ELR (cell line): ENCODE measurements around the gene GALNT8.
"Not testable (repeated sequence)": the region's sequence is repeated elsewhere in the genome, so short reads cannot be mapped to it uniquely, and the experiment has no call there.

Source experiments
- DNase-seq: peaks from one replicate; pipeline ENCODE4 v3.0.0-alpha.2; 2015; ENCODE audit warnings: low read depth

The GALNT8 gene

GRCh38 chr12:4743046-4743445 lies 22.8 kb downstream of the GALNT8 start:
- DNase-seq, result peak; percentile 2

- no peak for DNase-seq
Measured at GRCh38 chr12:4744709-4745108, 24.5 kb downstream of the GALNT8 start.

GRCh38 chr12:4745249-4745648 lies 25.0 kb downstream of the GALNT8 start:
- DNase-seq, result no peak

- not testable (repeated sequence) for DNase-seq
Measured at GRCh38 chr12:4751654-4752053, 31.5 kb downstream of the GALNT8 start.

GRCh38 chr12:4762773-4763172 lies 42.6 kb downstream of the GALNT8 start:
- no peak for DNase-seq

GRCh38 chr12:4763549-4763948 lies 43.3 kb downstream of the GALNT8 start:
- DNase-seq, result peak; percentile 2

- no peak for DNase-seq
Measured at GRCh38 chr12:4766445-4766844, 46.2 kb downstream of the GALNT8 start.

GRCh38 chr12:4767186-4767585 lies 47.0 kb downstream of the GALNT8 start:
- DNase-seq, result no peak

GRCh38 chr12:4768341-4768740 lies 48.1 kb downstream of the GALNT8 start:
- DNase-seq, result no peak

GRCh38 chr12:4769073-4769472 lies 48.9 kb downstream of the GALNT8 start:
- no peak for DNase-seq

GRCh38 chr12:4771172-4771959 lies 51.2 kb downstream of the GALNT8 start:
- DNase-seq, result no peak

- peak; percentile 29 for DNase-seq
Measured at GRCh38 chr12:4771960-4772566, 51.9 kb downstream of the GALNT8 start.

GRCh38 chr12:4775936-4776335 lies 55.7 kb downstream of the GALNT8 start:
- no peak for DNase-seq

GRCh38 chr12:4779749-4780148 lies 59.5 kb downstream of the GALNT8 start:
- no peak for DNase-seq

- no peak for DNase-seq
Measured at GRCh38 chr12:4780641-4781611, 60.7 kb downstream of the GALNT8 start.

GRCh38 chr12:4784404-4785054 lies 64.3 kb downstream of the GALNT8 start:
- no peak for DNase-seq

GRCh38 chr12:4786795-4787194 lies 66.6 kb downstream of the GALNT8 start:
- no peak for DNase-seq

GRCh38 chr12:4787965-4788364 lies 67.8 kb downstream of the GALNT8 start:
- DNase-seq, result no peak

- DNase-seq, result no peak
Measured at GRCh38 chr12:4789776-4790175, 69.6 kb downstream of the GALNT8 start.

GRCh38 chr12:4791497-4791896 lies 71.3 kb downstream of the GALNT8 start:
- no peak for DNase-seq

- no peak for DNase-seq
Measured at GRCh38 chr12:4794491-4794890, 74.3 kb downstream of the GALNT8 start.

GRCh38 chr12:4796216-4796615 lies 76.0 kb downstream of the GALNT8 start:
- no peak for DNase-seq
